ENCODE data around the gene TEX14.

TEX14 gene

GRCh38 chr17:58611331-58611730 lies 80.5 kb downstream of the TEX14 start:
- Mint-ChIP-seq H3K36me3 (ENCODE audit: low read depth) (no peaks in the 10 kb centered on the region), H3K4me1 (peaks cover 16% of the 10 kb centered on the region), H3K27ac (no peak overlapping the region), H3K9me3 (no peaks in the 10 kb centered on the region), H3K4me3 (no peak overlapping the region), H3K27me3 (ENCODE audit: low read depth, poor library complexity) (peaks cover 7% of the 10 kb centered on the region)
- DNase-seq, result no peak
- no peak for TF ChIP-seq CTCF (IDR thresholded peaks at IDR 0.05)

GRCh38 chr17:58606934-58607333 lies 84.9 kb downstream of the TEX14 start:
- TF ChIP-seq CTCF (IDR thresholded peaks at IDR 0.05), result no peak

GRCh38 chr17:58605986-58606385 lies 85.9 kb downstream of the TEX14 start:
- Mint-ChIP-seq H3K4me1 (no peaks in the 10 kb centered on the region), H3K27ac (no peak overlapping the region), H3K27me3 (ENCODE audit: low read depth, poor library complexity) (peaks cover 4% of the 10 kb centered on the region), H3K4me3 (no peak overlapping the region), H3K9me3 (no peaks in the 10 kb centered on the region), H3K36me3 (ENCODE audit: low read depth) (no peaks in the 10 kb centered on the region)
- DNase-seq, result no peak
- no peak for TF ChIP-seq CTCF (IDR thresholded peaks at IDR 0.05)

More at GRCh38 chr17:58606934-58607333, 84.9 kb downstream of the TEX14 start:
- no peaks in the 10 kb centered on the region for H3K9me3 Mint-ChIP-seq
- H3K4me1 Mint-ChIP-seq, result no peaks in the 10 kb centered on the region
- no peak overlapping the region for H3K27ac Mint-ChIP-seq
- H3K36me3 Mint-ChIP-seq (ENCODE audit: low read depth), result no peaks in the 10 kb centered on the region
- DNase-seq, result no peak
- H3K4me3 Mint-ChIP-seq, result no peak overlapping the region
- H3K27me3 Mint-ChIP-seq (ENCODE audit: low read depth, poor library complexity), result peaks cover 5% of the 10 kb centered on the region

- DNase-seq, result no peak
- Mint-ChIP-seq H3K4me3 (no peak overlapping the region), H3K36me3 (ENCODE audit: low read depth) (no peaks in the 10 kb centered on the region), H3K4me1 (no peaks in the 10 kb centered on the region), H3K27me3 (ENCODE audit: low read depth, poor library complexity) (peaks cover 4% of the 10 kb centered on the region), H3K27ac (no peak overlapping the region), H3K9me3 (no peaks in the 10 kb centered on the region)
- no peak for TF ChIP-seq CTCF (IDR thresholded peaks at IDR 0.05)
Observed at GRCh38 chr17:58605470-58605869, 86.4 kb downstream of the TEX14 start.

- Mint-ChIP-seq H3K27ac (no peak overlapping the region), H3K36me3 (ENCODE audit: low read depth) (no peaks in the 10 kb centered on the region), H3K4me1 (no peaks in the 10 kb centered on the region), H3K9me3 (no peaks in the 10 kb centered on the region), H3K4me3 (no peak overlapping the region), H3K27me3 (ENCODE audit: low read depth, poor library complexity) (peaks cover 9% of the 10 kb centered on the region)
- DNase-seq, result no peak
- TF ChIP-seq CTCF (IDR thresholded peaks at IDR 0.05), result no peak
Observed at GRCh38 chr17:58601976-58602375, 89.9 kb downstream of the TEX14 start.

- H3K4me1 Mint-ChIP-seq, result peaks cover 17% of the 10 kb centered on the region
- no peak overlapping the region for H3K4me3 Mint-ChIP-seq
- H3K36me3 Mint-ChIP-seq (ENCODE audit: low read depth), result no peaks in the 10 kb centered on the region
- no peak overlapping the region for H3K27ac Mint-ChIP-seq
- TF ChIP-seq CTCF (IDR thresholded peaks at IDR 0.05), result no peak
- H3K27me3 Mint-ChIP-seq (ENCODE audit: low read depth, poor library complexity), result peaks cover 5% of the 10 kb centered on the region
- H3K9me3 Mint-ChIP-seq, result no peaks in the 10 kb centered on the region
- no peak for DNase-seq
Observed at GRCh38 chr17:58597371-58597770, 94.5 kb downstream of the TEX14 start.

All from nephron progenitor cell (in vitro differentiated cells).